Measurements from ENCODE around the gene ADAMTSL3. TPM values are rescaled to one million over a fixed set of nuclear protein-coding genes. Genes with fewer than 3 reads are reported as not detected.
"Not testable (repeated sequence)": the region's sequence is repeated elsewhere in the genome, so short reads cannot be mapped to it uniquely, and the experiment has no call there.

The ADAMTSL3 gene
- total RNA-seq, 3 donors from 2014 or later (not counting 1 experiment from before 2014, with no cell fraction given): 0.14 to 0.43 (median 0.25) TPM

DNA sequence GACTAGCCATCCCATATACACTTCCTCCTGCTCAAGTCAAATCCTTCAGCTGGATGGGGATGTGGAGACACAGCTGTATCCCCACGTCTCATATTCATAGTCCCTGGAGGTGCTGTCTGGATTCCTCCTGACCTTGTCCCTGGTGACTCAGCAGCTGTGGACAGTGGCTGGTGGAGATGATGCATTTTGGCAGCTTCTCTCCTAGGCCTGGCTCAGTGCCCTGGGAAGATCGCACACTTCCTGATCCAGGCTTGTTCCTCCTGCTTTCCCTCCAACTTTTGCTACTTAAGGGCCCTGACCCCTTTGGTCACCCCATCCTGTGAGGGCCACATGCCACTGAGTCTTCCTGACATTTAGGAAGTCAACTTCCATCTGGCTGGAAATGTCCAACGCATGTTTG, 44.4 kb downstream of the ADAMTSL3 start:
- peaks cover 4 to 9% of the 10 kb centered on the region in 2 donors for H3K9me3 Mint-ChIP-seq
- Histone ChIP-seq H3K36me3 (ENCODE audit: control insufficient read depth, insufficient read depth, low read length) (no peaks in the 10 kb centered on the region), H3K27me3 (ENCODE audit: control insufficient read depth, insufficient read depth, low read length) (no peaks in the 10 kb centered on the region), H3K4me1 (ENCODE audit: control insufficient read depth, insufficient read depth, low read length) (no peaks in the 10 kb centered on the region), H3K27ac (ENCODE audit: low read length) (no peak overlapping the region), H3K4me3 (ENCODE audit: low read length) (no peak overlapping the region), H3K9me3 (ENCODE audit: control insufficient read depth, insufficient read depth, low read length) (no peaks in the 10 kb centered on the region)
- DNase-seq (no peak), ATAC-seq (no peak)
- H3K27me3 Mint-ChIP-seq (ENCODE audit: low read depth in 2 of 2): peaks cover 0 to 3% of the 10 kb centered on the region in 2 donors
- intact Hi-C loops (cut with micrococcal nuclease): no loop called here
- WGBS (ENCODE audit: insufficient coverage): 93% methylated on average over 3 of the region's 3 CpGs
- H3K27ac Mint-ChIP-seq: no peak overlapping the region
- H3K36me3 Mint-ChIP-seq: no peaks in the 10 kb centered on the region
- TF ChIP-seq, protein P1, sequence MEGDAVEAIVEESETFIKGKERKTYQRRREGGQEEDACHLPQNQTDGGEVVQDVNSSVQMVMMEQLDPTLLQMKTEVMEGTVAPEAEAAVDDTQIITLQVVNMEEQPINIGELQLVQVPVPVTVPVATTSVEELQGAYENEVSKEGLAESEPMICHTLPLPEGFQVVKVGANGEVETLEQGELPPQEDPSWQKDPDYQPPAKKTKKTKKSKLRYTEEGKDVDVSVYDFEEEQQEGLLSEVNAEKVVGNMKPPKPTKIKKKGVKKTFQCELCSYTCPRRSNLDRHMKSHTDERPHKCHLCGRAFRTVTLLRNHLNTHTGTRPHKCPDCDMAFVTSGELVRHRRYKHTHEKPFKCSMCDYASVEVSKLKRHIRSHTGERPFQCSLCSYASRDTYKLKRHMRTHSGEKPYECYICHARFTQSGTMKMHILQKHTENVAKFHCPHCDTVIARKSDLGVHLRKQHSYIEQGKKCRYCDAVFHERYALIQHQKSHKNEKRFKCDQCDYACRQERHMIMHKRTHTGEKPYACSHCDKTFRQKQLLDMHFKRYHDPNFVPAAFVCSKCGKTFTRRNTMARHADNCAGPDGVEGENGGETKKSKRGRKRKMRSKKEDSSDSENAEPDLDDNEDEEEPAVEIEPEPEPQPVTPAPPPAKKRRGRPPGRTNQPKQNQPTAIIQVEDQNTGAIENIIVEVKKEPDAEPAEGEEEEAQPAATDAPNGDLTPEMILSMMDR (IDR thresholded peaks at IDR 0.05): no peak
- no peaks in the 10 kb centered on the region for H3K4me1 Mint-ChIP-seq
- H3K4me3 Mint-ChIP-seq: no peak overlapping the region

DNA sequence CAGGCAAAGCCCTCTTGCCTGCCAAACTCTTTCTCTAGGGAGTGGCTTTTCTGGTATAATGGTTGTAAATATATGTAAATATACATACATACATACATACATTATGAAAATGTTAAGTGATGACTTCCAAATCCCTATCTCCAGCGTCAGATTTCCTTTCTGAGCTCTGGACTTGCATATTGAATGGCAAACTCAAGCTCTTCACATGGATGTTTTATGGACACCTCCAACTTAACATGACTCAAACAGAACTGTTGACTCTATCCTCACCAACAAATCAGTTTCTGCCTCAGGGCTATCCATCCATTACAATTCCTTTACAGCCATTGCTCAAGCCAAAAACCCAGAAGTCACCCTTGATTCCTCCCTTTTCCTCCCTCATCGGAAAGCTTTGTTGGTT, 45.1 kb downstream of the ADAMTSL3 start:
- peaks cover 0 to 3% of the 10 kb centered on the region in 2 donors for H3K27me3 Mint-ChIP-seq (ENCODE audit: low read depth in 2 of 2)
- no peak overlapping the region for H3K4me3 Mint-ChIP-seq
- Histone ChIP-seq H3K4me1 (ENCODE audit: control insufficient read depth, insufficient read depth, low read length) (no peaks in the 10 kb centered on the region), H3K4me3 (ENCODE audit: low read length) (no peak overlapping the region), H3K27ac (ENCODE audit: low read length) (no peak overlapping the region), H3K9me3 (ENCODE audit: control insufficient read depth, insufficient read depth, low read length) (no peaks in the 10 kb centered on the region), H3K27me3 (ENCODE audit: control insufficient read depth, insufficient read depth, low read length) (no peaks in the 10 kb centered on the region), H3K36me3 (ENCODE audit: control insufficient read depth, insufficient read depth, low read length) (no peaks in the 10 kb centered on the region)
- H3K4me1 Mint-ChIP-seq: no peaks in the 10 kb centered on the region
- peaks cover 4 to 9% of the 10 kb centered on the region in 2 donors for H3K9me3 Mint-ChIP-seq
- ATAC-seq: no peak
- H3K36me3 Mint-ChIP-seq: no peaks in the 10 kb centered on the region
- 53% methylated on average over 2 of the region's 2 CpGs for WGBS (ENCODE audit: insufficient coverage)
- no peak for DNase-seq
- TF ChIP-seq, protein P1 (IDR thresholded peaks at IDR 0.05): no peak
- intact Hi-C loops (cut with micrococcal nuclease): no loop called here
- no peak overlapping the region for H3K27ac Mint-ChIP-seq

DNA sequence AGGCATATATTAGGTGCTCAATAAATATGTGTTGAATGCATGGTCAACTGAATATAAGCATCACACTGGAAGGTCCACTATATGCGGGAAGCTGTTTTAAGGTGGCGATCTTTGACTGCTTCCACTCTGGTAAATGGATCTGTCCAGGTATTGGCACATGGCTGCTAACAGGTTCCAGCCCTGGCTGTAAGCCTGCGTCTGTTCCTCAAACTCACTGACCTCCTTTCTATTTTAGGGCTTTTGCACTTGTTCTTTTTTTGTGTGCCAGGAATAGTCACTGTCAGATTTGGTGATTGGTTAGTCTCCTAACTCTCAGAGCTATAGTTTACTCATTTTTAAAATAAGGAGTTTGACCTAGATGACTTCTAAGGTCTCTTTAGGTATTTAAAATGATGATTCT, 46.2 kb downstream of the ADAMTSL3 start:
- H3K4me1 ChIP-seq (ENCODE audit: control insufficient read depth, insufficient read depth, low read length): no peaks in the 10 kb centered on the region
- no peak overlapping the region for H3K27ac Mint-ChIP-seq
- H3K4me3 Mint-ChIP-seq: no peak overlapping the region
- intact Hi-C loops (cut with micrococcal nuclease): no loop called here
- TF ChIP-seq, protein P1 (IDR thresholded peaks at IDR 0.05): no peak
- no peaks in the 10 kb centered on the region for H3K4me1 Mint-ChIP-seq
- H3K27me3 Mint-ChIP-seq (ENCODE audit: low read depth in 2 of 2): peaks cover 0 to 3% of the 10 kb centered on the region in 2 donors
- H3K36me3 ChIP-seq (ENCODE audit: control insufficient read depth, insufficient read depth, low read length): no peaks in the 10 kb centered on the region
- WGBS (ENCODE audit: insufficient coverage): 95% methylated on average over 3 of the region's 3 CpGs
- H3K4me3 ChIP-seq (ENCODE audit: low read length): no peak overlapping the region
- H3K27ac ChIP-seq (ENCODE audit: low read length): no peak overlapping the region
- H3K9me3 ChIP-seq (ENCODE audit: control insufficient read depth, insufficient read depth, low read length): no peaks in the 10 kb centered on the region
- H3K27me3 ChIP-seq (ENCODE audit: control insufficient read depth, insufficient read depth, low read length): no peaks in the 10 kb centered on the region
- ATAC-seq: no peak
- peaks cover 4 to 5% of the 10 kb centered on the region in 2 donors for H3K9me3 Mint-ChIP-seq
- no peak for DNase-seq
- no peaks in the 10 kb centered on the region for H3K36me3 Mint-ChIP-seq

DNA sequence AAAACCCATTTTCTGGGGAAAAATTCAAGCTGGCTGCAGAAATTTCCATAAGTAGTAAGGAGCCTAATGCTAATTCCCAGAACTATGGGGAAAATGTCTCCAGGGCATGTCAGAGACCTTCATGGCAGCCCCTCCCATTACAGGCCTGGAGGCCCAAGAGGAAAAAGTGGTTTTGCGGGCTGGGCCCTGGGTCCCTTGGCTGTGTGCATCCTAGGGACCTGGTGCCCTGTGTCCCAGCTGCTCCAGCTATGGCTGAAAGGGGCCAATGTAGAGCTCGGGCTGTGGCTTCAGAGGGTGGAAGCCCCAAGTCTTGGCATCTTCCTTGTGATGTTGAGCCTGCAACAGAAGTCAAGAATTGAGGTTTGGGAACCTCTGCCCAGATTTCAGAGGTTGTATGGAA, 48.4 kb downstream of the ADAMTSL3 start:
- H3K36me3 ChIP-seq (ENCODE audit: control insufficient read depth, insufficient read depth, low read length); H3K27me3 Mint-ChIP-seq (ENCODE audit: low read depth in 2 of 2); H3K27me3 ChIP-seq (ENCODE audit: control insufficient read depth, insufficient read depth, low read length); H3K4me3 Mint-ChIP-seq; ATAC-seq; H3K36me3 Mint-ChIP-seq; H3K27ac ChIP-seq (ENCODE audit: low read length); H3K9me3 ChIP-seq (ENCODE audit: control insufficient read depth, insufficient read depth, low read length); H3K4me1 Mint-ChIP-seq; H3K27ac Mint-ChIP-seq; H3K4me3 ChIP-seq (ENCODE audit: low read length); intact Hi-C loops (cut with micrococcal nuclease); H3K4me1 ChIP-seq (ENCODE audit: control insufficient read depth, insufficient read depth, low read length); H3K9me3 Mint-ChIP-seq; DNase-seq: not testable (repeated sequence)
- WGBS (ENCODE audit: insufficient coverage): 90% methylated on average over 2 of the region's 2 CpGs
